Germinal center (tissue), 1 donor: Measurements from ENCODE around the gene ATP13A3.

ENCODE experiments used
- DNase-seq: peaks from one replicate; pipeline ENCODE4 v3.0.0; 2012; ENCODE audit warnings: mixed read lengths, low spot score

ATP13A3 gene

GRCh38 chr3:194392576-194392975, 94.2 kb downstream of the ATP13A3 start:
- DNase-seq, result no peak

GRCh38 chr3:194390835-194391234, 96.0 kb downstream of the ATP13A3 start:
- DNase-seq, result no peak

- no peak for DNase-seq
Measured at GRCh38 chr3:194389269-194389668, 97.5 kb downstream of the ATP13A3 start.

- DNase-seq, result no peak
Measured at GRCh38 chr3:194387926-194388418, 98.8 kb downstream of the ATP13A3 start.

GRCh38 chr3:194387276-194387675, 99.5 kb downstream of the ATP13A3 start:
- no peak for DNase-seq

- no peak for DNase-seq
Measured at GRCh38 chr3:194386648-194387047, 100.2 kb downstream of the ATP13A3 start.

GRCh38 chr3:194386066-194386465, 100.7 kb downstream of the ATP13A3 start:
- DNase-seq, result no peak

GRCh38 chr3:194384569-194385001, 102.2 kb downstream of the ATP13A3 start:
- no peak for DNase-seq

- DNase-seq, result no peak
Measured at GRCh38 chr3:194384156-194384555, 102.6 kb downstream of the ATP13A3 start.

- DNase-seq, result no peak
Measured at GRCh38 chr3:194383276-194383940, 103.4 kb downstream of the ATP13A3 start.

- DNase-seq, result no peak
Measured at GRCh38 chr3:194382892-194383223, 103.9 kb downstream of the ATP13A3 start.

GRCh38 chr3:194382196-194382891, 104.5 kb downstream of the ATP13A3 start:
- no peak for DNase-seq

- DNase-seq, result no peak
Measured at GRCh38 chr3:194381460-194381875, 105.3 kb downstream of the ATP13A3 start.

- DNase-seq, result no peak
Measured at GRCh38 chr3:194380326-194380725, 106.5 kb downstream of the ATP13A3 start.

- no peak for DNase-seq
Measured at GRCh38 chr3:194379651-194380050, 107.2 kb downstream of the ATP13A3 start.

- DNase-seq, result no peak
Measured at GRCh38 chr3:194379231-194379630, 107.6 kb downstream of the ATP13A3 start.

GRCh38 chr3:194377708-194378107, 109.1 kb downstream of the ATP13A3 start:
- DNase-seq, result no peak

- no peak for DNase-seq
Measured at GRCh38 chr3:194376241-194376560, 110.6 kb downstream of the ATP13A3 start.

GRCh38 chr3:194375473-194376240, 111.1 kb downstream of the ATP13A3 start:
- DNase-seq, result no peak

GRCh38 chr3:194374935-194375334, 111.9 kb downstream of the ATP13A3 start:
- DNase-seq, result no peak

- DNase-seq, result no peak
Measured at GRCh38 chr3:194373899-194374298, 112.9 kb downstream of the ATP13A3 start.

GRCh38 chr3:194373028-194373427, 113.8 kb downstream of the ATP13A3 start:
- DNase-seq, result no peak

GRCh38 chr3:194370753-194371152, 116.0 kb downstream of the ATP13A3 start:
- no peak for DNase-seq
